Osteocyte (in vitro differentiated cells): ENCODE measurements around the gene FBXL14. TPM values are rescaled to one million over a fixed set of nuclear protein-coding genes. Genes with fewer than 3 reads are reported as not detected.

Experiments
- DNase-seq: peaks from one replicate; pipeline ENCODE4 v3.0.0; 2021; ENCODE audit warnings: mixed read lengths; ENCODE audit not compliant: unreplicated experiment; ENCODE audit errors: extremely low spot score
- H3K27ac Mint-ChIP-seq: one replicate; pipeline ENCODE4 v1.8.0; 2021; ENCODE audit warnings: mild to moderate bottlenecking, mixed read lengths; ENCODE audit not compliant: unreplicated experiment
- H3K27me3 Mint-ChIP-seq: one replicate; pipeline ENCODE4 v1.8.0; 2021; ENCODE audit warnings: mixed read lengths; ENCODE audit not compliant: unreplicated experiment
- H3K36me3 Mint-ChIP-seq: one replicate; pipeline ENCODE4 v1.8.0; 2021; ENCODE audit warnings: mixed read lengths; ENCODE audit not compliant: unreplicated experiment
- H3K4me1 Mint-ChIP-seq: one replicate; pipeline ENCODE4 v1.8.0; 2021; ENCODE audit warnings: mixed read lengths; ENCODE audit not compliant: unreplicated experiment
- H3K4me3 Mint-ChIP-seq: one replicate; pipeline ENCODE4 v1.8.0; 2021; ENCODE audit warnings: mild to moderate bottlenecking, moderate library complexity, mixed read lengths; ENCODE audit not compliant: unreplicated experiment
- H3K9me3 Mint-ChIP-seq: one replicate; pipeline ENCODE4 v1.8.0; 2021; ENCODE audit warnings: mixed read lengths; ENCODE audit not compliant: unreplicated experiment
- total RNA-seq: library from RNA; stranded (reverse); gene quantifications from 2 replicates; pipeline ENCODE4 v1.2.1, GENCODE V29; 2021
- TF ChIP-seq, protein P1 (sequence below): fragments of 200-600 bp; sonication (generic); IDR thresholded peaks from 2 replicates; pipeline ENCODE4 v1.5.0; 2021; ENCODE audit warnings: antibody characterized with exemption, mild to moderate bottlenecking, moderate library complexity

FBXL14 gene
- total RNA-seq, 1 donor from 2014 or later, result 9.1 TPM

DNA sequence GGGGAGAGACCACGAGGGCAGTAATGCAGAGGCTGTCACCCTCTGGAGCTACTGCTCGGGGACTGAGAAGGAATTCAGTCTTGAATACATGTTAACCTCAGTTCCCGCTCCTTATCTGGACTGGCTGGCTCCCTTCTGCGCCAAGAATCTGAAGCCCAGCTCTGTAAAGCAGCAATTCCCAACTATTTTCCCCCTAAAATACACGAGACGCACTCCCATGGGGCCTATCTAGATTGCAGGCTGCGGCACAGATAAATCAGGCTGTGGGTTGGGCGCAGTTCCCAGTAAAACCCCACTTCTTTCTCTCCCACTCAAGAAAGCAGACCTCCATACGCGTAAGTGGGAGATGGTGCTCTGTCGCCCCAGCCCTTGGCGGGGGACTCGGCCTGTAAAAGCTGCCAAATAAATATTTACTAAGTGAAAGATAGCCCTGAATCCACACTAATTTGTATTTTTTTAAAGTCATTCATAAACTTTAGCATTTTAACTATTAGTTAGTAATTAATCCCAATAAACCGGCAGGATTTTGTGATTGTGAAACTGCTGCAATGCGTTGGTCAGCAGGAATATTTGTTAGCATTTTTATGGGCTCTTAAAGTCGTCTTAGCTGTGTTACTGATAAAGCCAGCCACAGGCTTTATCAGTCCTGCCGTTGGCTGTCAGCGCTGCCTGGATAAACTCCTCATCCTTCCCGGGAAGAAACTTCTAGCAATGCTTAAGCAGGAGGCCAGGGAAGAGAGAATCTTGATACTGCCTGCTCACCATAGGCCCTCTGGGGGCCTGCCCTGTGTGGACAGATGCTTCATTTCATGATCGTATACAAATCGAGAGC lies 17.8 kb downstream of the FBXL14 start:
- H3K4me3 Mint-ChIP-seq, result no peak overlapping the region
- DNase-seq, result no peak
- H3K9me3 Mint-ChIP-seq, result no peaks in the 10 kb centered on the region
- H3K36me3 Mint-ChIP-seq, result no peaks in the 10 kb centered on the region
- peaks cover 91% of the 10 kb centered on the region for H3K4me1 Mint-ChIP-seq
- peak overlapping the region; percentile 87 for H3K27ac Mint-ChIP-seq
- no peaks in the 10 kb centered on the region for H3K27me3 Mint-ChIP-seq
- TF ChIP-seq, protein P1, sequence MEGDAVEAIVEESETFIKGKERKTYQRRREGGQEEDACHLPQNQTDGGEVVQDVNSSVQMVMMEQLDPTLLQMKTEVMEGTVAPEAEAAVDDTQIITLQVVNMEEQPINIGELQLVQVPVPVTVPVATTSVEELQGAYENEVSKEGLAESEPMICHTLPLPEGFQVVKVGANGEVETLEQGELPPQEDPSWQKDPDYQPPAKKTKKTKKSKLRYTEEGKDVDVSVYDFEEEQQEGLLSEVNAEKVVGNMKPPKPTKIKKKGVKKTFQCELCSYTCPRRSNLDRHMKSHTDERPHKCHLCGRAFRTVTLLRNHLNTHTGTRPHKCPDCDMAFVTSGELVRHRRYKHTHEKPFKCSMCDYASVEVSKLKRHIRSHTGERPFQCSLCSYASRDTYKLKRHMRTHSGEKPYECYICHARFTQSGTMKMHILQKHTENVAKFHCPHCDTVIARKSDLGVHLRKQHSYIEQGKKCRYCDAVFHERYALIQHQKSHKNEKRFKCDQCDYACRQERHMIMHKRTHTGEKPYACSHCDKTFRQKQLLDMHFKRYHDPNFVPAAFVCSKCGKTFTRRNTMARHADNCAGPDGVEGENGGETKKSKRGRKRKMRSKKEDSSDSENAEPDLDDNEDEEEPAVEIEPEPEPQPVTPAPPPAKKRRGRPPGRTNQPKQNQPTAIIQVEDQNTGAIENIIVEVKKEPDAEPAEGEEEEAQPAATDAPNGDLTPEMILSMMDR, result no peak

DNA sequence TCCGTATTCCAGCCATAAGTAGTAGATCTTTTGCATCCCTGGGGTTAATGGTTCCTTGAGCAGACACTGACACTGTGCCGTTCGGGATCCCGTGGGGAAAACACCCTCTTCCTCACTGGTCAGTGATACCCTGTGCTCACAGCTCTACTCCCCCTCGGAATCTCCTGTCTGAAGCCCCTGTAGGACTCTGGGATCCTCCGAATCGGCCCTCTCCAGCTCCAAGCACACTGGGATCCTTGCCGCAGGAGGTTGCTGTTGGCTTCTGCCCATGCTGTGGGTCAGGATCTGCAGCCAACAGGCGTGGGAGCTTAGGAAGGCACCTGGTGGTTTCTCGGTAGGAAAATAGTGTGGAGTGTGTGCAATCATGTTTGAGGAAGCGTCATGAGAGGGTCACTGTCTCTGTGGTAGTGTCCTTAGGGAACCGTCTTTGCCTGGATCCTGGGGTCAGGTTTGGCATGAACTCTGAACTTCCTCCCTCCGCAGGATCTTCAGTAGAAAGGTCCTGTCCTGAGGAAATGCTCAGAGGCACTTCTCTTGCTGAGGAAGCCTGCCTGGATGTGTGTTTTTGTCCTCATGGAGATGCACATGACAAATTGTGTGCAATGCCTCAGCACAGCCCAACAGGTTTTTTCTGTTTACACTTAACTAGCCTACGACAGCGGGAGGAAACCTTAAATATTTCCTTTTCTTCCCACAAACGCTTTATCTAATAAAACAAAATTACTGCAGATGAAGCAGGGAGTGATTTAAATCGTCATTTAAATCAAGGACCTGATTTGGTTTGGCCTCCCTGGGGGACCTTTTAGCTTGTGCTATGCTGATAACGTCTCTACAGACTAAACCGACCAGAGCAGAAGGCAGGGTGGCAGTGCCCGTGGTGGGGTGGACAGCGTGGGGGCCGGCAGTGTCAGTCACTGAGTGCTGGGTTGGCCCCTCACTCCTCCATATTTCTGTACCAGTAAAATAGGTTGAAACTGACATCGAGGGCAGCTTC lies 18.7 kb downstream of the FBXL14 start:
- H3K4me1 Mint-ChIP-seq, result peaks cover 86% of the 10 kb centered on the region
- TF ChIP-seq, protein P1, result no peak
- DNase-seq, result no peak
- peak overlapping the region; percentile 56 for H3K4me3 Mint-ChIP-seq
- H3K27me3 Mint-ChIP-seq, result no peaks in the 10 kb centered on the region
- no peaks in the 10 kb centered on the region for H3K36me3 Mint-ChIP-seq
- H3K9me3 Mint-ChIP-seq, result no peaks in the 10 kb centered on the region
- H3K27ac Mint-ChIP-seq, result peak overlapping the region; percentile 87

- TF ChIP-seq, protein P1, result no peak
- Mint-ChIP-seq H3K9me3 (no peaks in the 10 kb centered on the region), H3K36me3 (no peaks in the 10 kb centered on the region), H3K27ac (peak overlapping the region; percentile 87), H3K4me3 (peak overlapping the region; percentile 56), H3K27me3 (no peaks in the 10 kb centered on the region), H3K4me1 (peaks cover 83% of the 10 kb centered on the region)
- no peak for DNase-seq
These were observed 19.5 kb downstream of the FBXL14 start for GRCh38 chr12:1574865-1575259.

DNA sequence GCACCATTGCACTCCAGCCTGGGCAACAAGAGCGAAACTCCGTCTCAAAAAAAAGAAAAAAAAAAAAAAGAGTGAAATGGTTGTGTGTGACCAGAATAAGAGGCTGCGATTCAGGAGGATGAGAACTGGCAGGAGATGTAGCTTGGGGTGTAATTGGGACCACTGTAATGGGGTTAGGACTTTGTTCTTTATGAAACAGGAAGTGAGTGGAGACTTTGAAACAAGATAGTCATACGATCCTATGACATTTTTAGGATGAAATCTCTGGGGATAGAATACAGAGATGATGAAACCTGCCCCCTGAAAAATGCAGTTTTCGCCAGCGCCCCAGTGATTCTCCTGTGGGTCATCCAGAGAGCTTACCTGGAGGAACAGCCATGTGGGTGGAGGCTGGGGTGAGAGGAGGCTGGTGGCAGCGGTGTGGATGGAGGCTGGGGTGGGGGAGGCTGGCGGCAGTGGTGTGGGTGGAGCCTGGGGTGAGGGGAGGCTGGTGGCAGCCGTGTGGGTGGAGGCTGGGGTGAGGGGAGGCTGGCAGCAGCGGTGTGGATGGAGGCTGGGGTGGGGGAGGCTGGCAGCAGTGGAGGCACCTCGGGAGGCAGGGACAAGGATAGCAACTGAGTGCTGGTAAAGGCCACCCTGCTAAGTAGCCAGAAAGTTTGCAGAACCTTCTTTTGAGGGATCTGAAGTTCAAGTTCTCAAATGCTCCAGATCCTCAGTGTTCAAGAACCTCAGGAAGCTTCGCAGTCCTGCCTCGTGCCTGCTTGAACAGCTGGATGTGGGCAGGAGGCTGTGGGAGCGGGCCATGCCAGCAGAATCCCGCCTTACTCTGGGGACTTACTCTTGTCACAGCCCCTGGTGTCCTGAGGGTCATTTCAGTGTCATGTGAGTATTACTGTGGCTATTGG lies 20.2 kb downstream of the FBXL14 start:
- TF ChIP-seq, protein P1, result no peak
- Mint-ChIP-seq H3K27me3 (no peaks in the 10 kb centered on the region), H3K27ac (peak overlapping the region; percentile 87), H3K9me3 (no peaks in the 10 kb centered on the region), H3K4me1 (peaks cover 81% of the 10 kb centered on the region), H3K36me3 (no peaks in the 10 kb centered on the region), H3K4me3 (peak overlapping the region; percentile 44)
- DNase-seq, result no peak
